ENCODE results near the gene DDX10.
"Not testable (repeated sequence)": the region's sequence is repeated elsewhere in the genome, so short reads cannot be mapped to it uniquely, and the experiment has no call there.

DDX10 gene

GRCh38 chr11:108779147-108779546 is 114.3 kb downstream of the DDX10 start:
- H3K4me3 ChIP-seq (ENCODE audit: low read length); H3K56ac ChIP-seq (ENCODE audit: low read length); DNase-seq; H3K4ac ChIP-seq (ENCODE audit: low read depth, low read length); H3K27ac ChIP-seq (ENCODE audit: low read depth, low read length); H2AK5ac ChIP-seq (ENCODE audit: low read length); H3K9ac ChIP-seq (ENCODE audit: low read length); H4K5ac ChIP-seq (ENCODE audit: low read length); H3K79me1 ChIP-seq (ENCODE audit: low read length); H3K79me2 ChIP-seq (ENCODE audit: control insufficient read depth, insufficient read depth, low read length); H3K4me1 ChIP-seq (ENCODE audit: control insufficient read depth, low read depth, low read length); H3K18ac ChIP-seq (ENCODE audit: low read length); H2BK5ac ChIP-seq (ENCODE audit: low read length); H4K8ac ChIP-seq (ENCODE audit: low read depth, low read length); H2BK120ac ChIP-seq (ENCODE audit: low read depth, low read length); H3K36me3 ChIP-seq (ENCODE audit: control insufficient read depth, insufficient read depth, low read length); H3K23ac ChIP-seq (ENCODE audit: low read length); H3K4me2 ChIP-seq (ENCODE audit: low read length); H2BK15ac ChIP-seq (replicated peaks; ENCODE audit: low read depth); H3K27me3 ChIP-seq (ENCODE audit: insufficient read depth, low read length, poor library complexity): not testable (repeated sequence)
- no CpG with 5 or more reads among the region's 4 CpGs for WGBS (ENCODE audit: extremely low coverage, insufficient coverage, low lambda C conversion rate)

- H3K4me3 ChIP-seq (ENCODE audit: low read length), result no peak overlapping the region
- peaks cover 4% of the 10 kb centered on the region for H3K79me1 ChIP-seq (ENCODE audit: low read length)
- H3K18ac ChIP-seq (ENCODE audit: low read length), result no peak overlapping the region
- no peak for DNase-seq
- H3K36me3 ChIP-seq (ENCODE audit: control insufficient read depth, insufficient read depth, low read length), result no peaks in the 10 kb centered on the region
- no peak overlapping the region for H4K8ac ChIP-seq (ENCODE audit: low read depth, low read length)
- no peak overlapping the region for H2BK5ac ChIP-seq (ENCODE audit: low read length)
- no CpG with 5 or more reads among the region's 1 CpG for WGBS (ENCODE audit: extremely low coverage, insufficient coverage, low lambda C conversion rate)
- H3K79me2 ChIP-seq (ENCODE audit: control insufficient read depth, insufficient read depth, low read length), result peaks cover 2% of the 10 kb centered on the region
- H3K27me3 ChIP-seq (ENCODE audit: insufficient read depth, low read length, poor library complexity), result no peaks in the 10 kb centered on the region
- no peak overlapping the region for H2AK5ac ChIP-seq (ENCODE audit: low read length)
- H3K4ac ChIP-seq (ENCODE audit: low read depth, low read length), result no peak overlapping the region
- no peak overlapping the region for H3K56ac ChIP-seq (ENCODE audit: low read length)
- no peak overlapping the region for H3K27ac ChIP-seq (ENCODE audit: low read depth, low read length)
- H3K4me2 ChIP-seq (ENCODE audit: low read length), result no peak overlapping the region
- H4K5ac ChIP-seq (ENCODE audit: low read length), result no peak overlapping the region
- no peaks in the 10 kb centered on the region for H3K4me1 ChIP-seq (ENCODE audit: control insufficient read depth, low read depth, low read length)
- H3K9ac ChIP-seq (ENCODE audit: low read length), result no peak overlapping the region
- H2BK15ac ChIP-seq (replicated peaks; ENCODE audit: low read depth), result no peak overlapping the region
- H3K23ac ChIP-seq (ENCODE audit: low read length), result no peak overlapping the region
- H2BK120ac ChIP-seq (ENCODE audit: low read depth, low read length), result no peak overlapping the region
Measured at GRCh38 chr11:108780119-108780518, 115.2 kb downstream of the DDX10 start.

DNA sequence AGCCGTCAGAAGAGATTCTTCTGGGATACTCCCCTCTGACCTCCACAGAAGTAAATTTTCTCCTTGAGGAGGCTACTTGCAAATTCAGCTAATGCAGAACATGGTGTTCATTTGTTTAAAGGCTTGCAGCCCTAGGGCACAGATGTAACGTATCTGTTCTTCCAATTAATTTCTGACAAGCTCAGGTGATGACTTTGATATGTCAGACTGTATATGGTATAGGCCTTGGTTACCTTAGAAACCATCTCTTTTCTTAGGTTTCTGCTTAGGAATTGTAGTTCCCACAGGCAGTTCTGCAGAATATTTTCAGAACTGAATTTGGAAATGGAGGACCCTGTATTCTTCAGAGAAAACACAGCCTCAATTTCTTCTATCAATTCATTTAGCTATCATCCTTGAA is 117.1 kb downstream of the DDX10 start:
- Histone ChIP-seq H3K18ac (ENCODE audit: low read length) (no peak overlapping the region), H2BK120ac (ENCODE audit: low read depth, low read length) (peak overlapping the region; percentile 38), H3K56ac (ENCODE audit: low read length) (no peak overlapping the region), H3K79me1 (ENCODE audit: low read length) (peaks cover 5% of the 10 kb centered on the region), H3K27me3 (ENCODE audit: insufficient read depth, low read length, poor library complexity) (no peaks in the 10 kb centered on the region), H3K4me1 (ENCODE audit: control insufficient read depth, low read depth, low read length) (no peaks in the 10 kb centered on the region), H3K79me2 (ENCODE audit: control insufficient read depth, insufficient read depth, low read length) (peaks cover 7% of the 10 kb centered on the region), H3K36me3 (ENCODE audit: control insufficient read depth, insufficient read depth, low read length) (no peaks in the 10 kb centered on the region), H3K27ac (ENCODE audit: low read depth, low read length) (no peak overlapping the region), H4K8ac (ENCODE audit: low read depth, low read length) (no peak overlapping the region), H3K4me3 (ENCODE audit: low read length) (no peak overlapping the region), H2AK5ac (ENCODE audit: low read length) (no peak overlapping the region), H2BK5ac (ENCODE audit: low read length) (no peak overlapping the region), H4K5ac (ENCODE audit: low read length) (no peak overlapping the region), H2BK15ac (replicated peaks; ENCODE audit: low read depth) (no peak overlapping the region), H3K4me2 (ENCODE audit: low read length) (no peak overlapping the region), H3K4ac (ENCODE audit: low read depth, low read length) (no peak overlapping the region), H3K23ac (ENCODE audit: low read length) (no peak overlapping the region), H3K9ac (ENCODE audit: low read length) (no peak overlapping the region)
- WGBS (ENCODE audit: extremely low coverage, insufficient coverage, low lambda C conversion rate), result no CpG with 5 or more reads among the region's 2 CpGs
- DNase-seq, result no peak

DNA sequence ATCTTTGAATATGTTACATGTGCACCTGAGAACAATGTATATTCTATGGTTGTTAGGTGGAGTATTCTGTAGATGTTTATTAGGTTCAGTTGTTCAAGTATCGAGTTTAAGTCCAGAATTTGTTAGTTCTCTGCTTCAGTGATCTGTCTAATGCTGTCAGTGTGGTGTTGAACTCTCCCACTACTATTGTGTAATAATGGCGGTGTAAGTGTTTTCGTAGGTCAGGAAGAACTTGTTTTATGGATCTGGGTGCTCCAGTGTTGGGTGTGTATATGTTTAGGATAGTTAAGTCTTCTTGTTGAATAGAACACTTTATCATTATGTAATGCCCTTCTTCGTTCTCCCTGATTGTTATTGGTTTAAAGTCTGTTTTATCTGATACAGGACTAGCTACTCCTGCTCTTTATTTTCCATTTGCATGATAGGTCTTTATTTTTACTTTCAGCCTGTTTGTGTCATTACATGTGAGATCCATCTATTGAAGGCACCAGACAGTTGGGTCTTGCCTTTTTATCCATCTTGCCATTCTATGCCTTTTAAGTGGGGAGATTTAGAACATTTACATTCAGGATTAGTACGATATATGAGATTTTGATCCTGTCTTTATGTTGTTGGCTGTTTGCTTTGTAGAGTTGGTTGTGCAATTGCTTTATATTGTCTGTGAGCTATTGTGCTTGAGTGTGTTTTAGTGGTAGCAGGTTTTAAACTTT is 121.6 kb downstream of the DDX10 start:
- peaks cover 9% of the 10 kb centered on the region for H3K79me2 ChIP-seq (ENCODE audit: control insufficient read depth, insufficient read depth, low read length)
- peaks cover 5% of the 10 kb centered on the region for H3K4me1 ChIP-seq (ENCODE audit: control insufficient read depth, low read depth, low read length)
- no peaks in the 10 kb centered on the region for H3K27me3 ChIP-seq (ENCODE audit: insufficient read depth, low read length, poor library complexity)
- DNase-seq, result no peak
- H3K4me2 ChIP-seq (ENCODE audit: low read length), result no peak overlapping the region
- no CpG with 5 or more reads among the region's 5 CpGs for WGBS (ENCODE audit: extremely low coverage, insufficient coverage, low lambda C conversion rate)
- H3K79me1 ChIP-seq (ENCODE audit: low read length), result peaks cover 7% of the 10 kb centered on the region
- no peak overlapping the region for H3K27ac ChIP-seq (ENCODE audit: low read depth, low read length)
- no peak overlapping the region for H2BK120ac ChIP-seq (ENCODE audit: low read depth, low read length)
- no peak overlapping the region for H3K23ac ChIP-seq (ENCODE audit: low read length)
- no peak overlapping the region for H3K4me3 ChIP-seq (ENCODE audit: low read length)
- H2BK5ac ChIP-seq (ENCODE audit: low read length), result no peak overlapping the region
- H3K4ac ChIP-seq (ENCODE audit: low read depth, low read length), result no peak overlapping the region
- no peak overlapping the region for H4K8ac ChIP-seq (ENCODE audit: low read depth, low read length)
- no peaks in the 10 kb centered on the region for H3K36me3 ChIP-seq (ENCODE audit: control insufficient read depth, insufficient read depth, low read length)
- no peak overlapping the region for H3K56ac ChIP-seq (ENCODE audit: low read length)
- no peak overlapping the region for H2AK5ac ChIP-seq (ENCODE audit: low read length)
- no peak overlapping the region for H4K5ac ChIP-seq (ENCODE audit: low read length)
- no peak overlapping the region for H3K18ac ChIP-seq (ENCODE audit: low read length)
- H3K9ac ChIP-seq (ENCODE audit: low read length), result no peak overlapping the region
- H2BK15ac ChIP-seq (replicated peaks; ENCODE audit: low read depth), result no peak overlapping the region

DNA sequence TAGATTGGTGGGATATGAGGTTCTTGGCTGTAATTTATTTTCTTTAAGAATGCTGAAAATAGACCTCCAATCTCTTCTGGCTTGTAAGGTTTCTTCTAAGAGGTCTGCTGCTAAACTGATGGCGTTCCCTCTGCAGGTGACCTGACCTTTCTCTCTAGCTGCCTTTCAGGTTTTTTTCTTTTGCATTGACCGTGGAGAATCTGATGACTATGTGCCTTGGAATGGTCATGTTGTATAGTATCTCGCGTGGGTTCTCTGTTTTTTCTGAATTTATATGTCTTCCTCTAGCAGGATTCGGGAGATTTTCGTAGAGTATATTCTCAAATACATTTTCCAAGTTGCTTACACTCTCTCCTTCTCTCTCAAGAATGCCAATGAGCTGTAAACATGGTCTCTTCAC is 122.2 kb downstream of the DDX10 start:
- no peaks in the 10 kb centered on the region for H3K36me3 ChIP-seq (ENCODE audit: control insufficient read depth, insufficient read depth, low read length)
- no peak overlapping the region for H3K4ac ChIP-seq (ENCODE audit: low read depth, low read length)
- H4K8ac ChIP-seq (ENCODE audit: low read depth, low read length), result no peak overlapping the region
- no peak overlapping the region for H3K9ac ChIP-seq (ENCODE audit: low read length)
- H4K5ac ChIP-seq (ENCODE audit: low read length), result no peak overlapping the region
- no peaks in the 10 kb centered on the region for H3K27me3 ChIP-seq (ENCODE audit: insufficient read depth, low read length, poor library complexity)
- H3K79me1 ChIP-seq (ENCODE audit: low read length), result peaks cover 7% of the 10 kb centered on the region
- no CpG with 5 or more reads among the region's 6 CpGs for WGBS (ENCODE audit: extremely low coverage, insufficient coverage, low lambda C conversion rate)
- no peak overlapping the region for H3K27ac ChIP-seq (ENCODE audit: low read depth, low read length)
- peak; percentile 47 for DNase-seq
- peaks cover 9% of the 10 kb centered on the region for H3K79me2 ChIP-seq (ENCODE audit: control insufficient read depth, insufficient read depth, low read length)
- no peak overlapping the region for H3K56ac ChIP-seq (ENCODE audit: low read length)
- H2BK120ac ChIP-seq (ENCODE audit: low read depth, low read length), result no peak overlapping the region
- no peak overlapping the region for H3K4me2 ChIP-seq (ENCODE audit: low read length)
- H2AK5ac ChIP-seq (ENCODE audit: low read length), result no peak overlapping the region
- peaks cover 5% of the 10 kb centered on the region for H3K4me1 ChIP-seq (ENCODE audit: control insufficient read depth, low read depth, low read length)
- no peak overlapping the region for H3K18ac ChIP-seq (ENCODE audit: low read length)
- no peak overlapping the region for H3K4me3 ChIP-seq (ENCODE audit: low read length)
- no peak overlapping the region for H3K23ac ChIP-seq (ENCODE audit: low read length)
- H2BK15ac ChIP-seq (replicated peaks; ENCODE audit: low read depth), result no peak overlapping the region
- no peak overlapping the region for H2BK5ac ChIP-seq (ENCODE audit: low read length)

Data from mesendoderm (in vitro differentiated cells).